Measurements from ENCODE around the gene C13orf46.

C13orf46 gene

GRCh38 chr13:113953561-113953960 is 20.3 kb downstream of the C13orf46 start:
- DNase-seq: no peak

- DNase-seq: no peak
Measured at GRCh38 chr13:113952983-113953520, 20.8 kb downstream of the C13orf46 start.

GRCh38 chr13:113952151-113952982 is 21.5 kb downstream of the C13orf46 start:
- DNase-seq: no peak

GRCh38 chr13:113951246-113951999 is 22.5 kb downstream of the C13orf46 start:
- peak; percentile 53 to 67 for DNase-seq

GRCh38 chr13:113950451-113951245 is 23.2 kb downstream of the C13orf46 start:
- DNase-seq: no peak

- DNase-seq: no peak
Measured at GRCh38 chr13:113949546-113949945, 24.3 kb downstream of the C13orf46 start.

DNA sequence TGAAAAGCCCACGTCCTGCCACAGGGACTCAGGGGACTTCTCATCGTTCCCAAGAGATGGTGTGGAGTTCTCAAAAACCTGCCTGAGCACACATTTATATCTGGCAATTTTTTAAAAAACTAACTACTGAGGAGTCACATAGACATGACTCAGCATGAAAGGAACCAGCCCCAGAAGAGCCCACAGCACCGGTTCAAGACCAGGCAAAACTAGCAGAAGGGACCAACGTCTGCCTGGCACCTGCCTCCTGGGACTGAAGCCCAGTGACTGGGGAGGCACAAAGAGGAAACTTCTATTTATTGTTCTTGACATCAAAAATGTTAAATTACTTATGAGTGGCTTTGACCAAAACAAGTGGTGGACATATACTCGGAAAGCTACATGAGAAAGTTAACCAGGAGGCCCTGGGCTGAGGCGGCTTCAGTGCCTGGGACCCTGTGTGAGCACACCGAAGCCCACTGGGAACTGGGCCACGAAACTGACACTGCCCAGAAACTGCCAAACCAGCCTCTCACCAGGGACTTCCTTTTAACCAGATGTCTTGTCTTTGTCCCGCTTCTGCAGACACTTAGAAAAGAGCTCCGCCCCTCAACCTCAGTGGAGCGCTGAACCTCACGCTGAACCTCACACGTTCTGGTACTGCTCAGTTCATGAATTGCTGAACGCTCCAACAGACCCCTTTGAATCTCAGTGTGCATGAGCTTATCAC is 25.7 kb downstream of the C13orf46 start:
- no peak for DNase-seq

GRCh38 chr13:113947311-113948033 is 26.4 kb downstream of the C13orf46 start:
- no peak for DNase-seq

GRCh38 chr13:113946409-113947181 is 27.3 kb downstream of the C13orf46 start:
- DNase-seq: no peak

DNA sequence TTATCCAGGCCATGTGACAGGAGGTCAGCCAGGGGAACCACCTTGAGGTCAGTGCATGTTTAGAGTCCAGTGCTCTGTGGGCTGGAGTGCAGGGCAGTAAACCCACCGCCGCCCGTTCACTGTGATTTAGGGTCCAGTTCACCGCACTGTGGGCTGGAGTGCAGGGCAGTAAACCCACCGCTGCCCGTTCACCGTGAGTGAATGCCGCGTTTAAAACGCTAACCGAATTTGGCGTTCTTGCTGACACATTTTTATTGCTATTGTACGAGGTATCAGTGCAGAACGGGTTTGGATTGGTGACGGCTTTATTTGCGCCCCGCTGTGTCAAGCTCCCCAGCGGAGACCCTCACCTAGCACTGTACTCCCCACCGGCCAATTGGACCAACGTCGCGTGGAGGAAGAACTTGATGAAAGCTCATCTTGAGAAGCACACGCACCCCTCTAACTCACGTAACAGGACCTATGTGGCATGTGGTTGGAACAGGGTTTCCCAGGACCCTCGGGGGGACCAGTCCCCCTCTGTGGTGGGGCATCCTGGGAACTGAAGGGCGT is 27.9 kb downstream of the C13orf46 start:
- DNase-seq: no peak

DNA sequence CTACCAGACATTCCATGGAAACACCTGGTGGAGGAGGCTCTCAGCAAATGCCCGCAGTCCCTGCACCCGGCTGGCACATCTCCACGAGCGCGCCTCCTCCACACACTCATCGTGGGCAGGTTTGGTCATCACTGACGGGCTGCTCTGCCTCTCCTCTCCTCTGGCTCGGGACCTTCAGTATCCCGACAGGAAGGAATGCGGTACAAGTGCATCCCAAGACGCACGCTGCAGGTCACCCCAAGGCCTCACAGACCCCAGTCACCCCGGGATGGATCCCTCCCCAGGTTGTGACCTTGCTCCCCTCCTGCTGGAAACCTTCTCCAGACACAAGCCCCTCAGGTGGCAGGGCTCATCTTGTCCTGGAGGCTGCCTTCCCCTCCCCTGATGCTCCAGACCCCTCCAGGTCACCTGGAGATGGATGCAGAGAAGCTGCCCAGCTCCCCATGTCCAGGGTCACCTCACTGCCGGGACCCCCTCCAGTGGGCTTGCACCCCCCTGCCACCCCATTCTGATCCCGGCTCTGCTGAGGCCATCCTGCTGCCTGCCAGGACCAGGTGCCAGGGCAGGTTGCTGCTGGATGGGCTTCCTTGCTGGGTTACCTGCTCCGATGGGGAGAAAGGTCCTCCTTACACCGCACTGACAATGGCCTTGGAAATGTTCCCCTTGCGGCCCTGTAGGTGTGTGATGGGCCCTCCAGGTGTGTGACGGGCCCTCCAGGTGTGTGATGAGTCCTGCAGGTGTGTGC is 29.9 kb downstream of the C13orf46 start:
- no peak for DNase-seq

DNA sequence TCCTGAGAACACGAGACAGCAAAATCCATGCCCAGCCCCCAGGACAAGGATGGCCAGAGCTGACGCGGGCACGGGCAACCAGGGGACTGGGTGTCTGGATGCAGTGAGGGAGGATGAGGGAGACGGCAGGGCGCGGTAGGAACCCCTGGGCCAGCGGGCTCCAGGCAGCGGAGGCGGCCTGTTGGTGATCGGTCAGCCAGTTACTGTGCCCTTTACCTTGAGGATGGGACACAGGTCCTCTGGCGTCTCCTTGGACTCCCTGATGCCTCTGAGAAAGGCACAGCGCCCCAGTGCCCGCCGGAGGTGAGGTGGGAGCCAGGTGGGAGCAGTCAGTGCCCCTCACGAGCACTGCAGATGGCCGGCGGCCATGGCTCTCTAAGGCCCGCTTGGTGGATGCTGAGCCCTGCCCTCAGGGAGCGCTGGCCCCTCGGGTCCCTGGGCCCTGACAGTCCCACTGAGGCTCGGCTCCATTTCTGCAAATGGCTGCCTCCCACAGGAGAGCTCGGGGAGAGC is 31.2 kb downstream of the C13orf46 start:
- no peak for DNase-seq

DNA sequence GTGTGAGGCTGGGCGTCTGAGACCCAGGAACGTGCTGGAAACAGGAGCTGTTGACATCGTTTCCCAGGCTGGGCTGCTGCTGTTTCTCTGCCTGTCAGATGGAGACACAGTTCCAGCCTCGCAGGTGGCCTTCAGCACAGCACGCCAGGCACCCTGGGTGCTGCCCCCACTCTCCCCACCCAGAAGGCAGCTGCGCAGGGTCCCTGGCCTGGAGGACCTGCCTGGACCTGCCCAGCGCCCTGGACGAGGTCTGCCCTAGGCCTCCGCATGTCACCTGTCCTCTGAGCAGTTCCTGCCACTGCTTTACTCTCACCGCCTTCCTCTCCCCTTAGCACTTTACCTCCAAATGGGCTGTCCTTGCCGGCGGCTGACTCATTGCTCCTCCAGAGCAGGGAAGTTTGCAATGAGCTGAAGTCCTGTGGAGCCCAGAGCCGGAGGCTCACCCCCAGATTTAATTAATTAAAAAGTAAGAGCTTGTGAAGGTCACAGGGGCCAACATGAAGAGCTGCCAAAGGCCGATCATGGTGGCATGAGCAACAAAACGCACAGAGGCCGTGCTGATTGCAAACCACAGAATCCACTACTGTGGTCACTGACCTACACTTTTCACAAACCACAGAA is 32.2 kb downstream of the C13orf46 start:
- DNase-seq: no peak

DNA sequence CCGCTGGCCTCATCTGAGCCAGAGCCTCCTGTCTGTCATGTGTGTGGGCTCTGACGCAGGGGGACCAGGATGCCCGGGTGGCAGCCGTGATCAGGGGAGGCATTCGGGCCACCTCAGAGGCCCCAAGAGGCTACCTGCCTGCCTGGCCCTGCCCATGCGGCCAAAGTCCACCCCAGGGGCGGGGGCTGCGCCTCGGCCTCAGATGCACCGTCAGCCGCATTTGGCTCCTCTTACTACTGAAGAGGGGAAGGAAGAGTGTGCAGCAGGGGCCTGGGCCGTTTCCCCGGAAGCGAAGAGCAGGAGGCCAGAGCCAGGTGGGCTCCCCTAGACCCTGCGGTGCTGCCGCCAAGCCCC is 34.0 kb downstream of the C13orf46 start:
- DNase-seq: no peak

- no peak for DNase-seq
Measured at GRCh38 chr13:113939129-113939943, 34.5 kb downstream of the C13orf46 start.

- DNase-seq: no peak
Measured at GRCh38 chr13:113938716-113939115, 35.2 kb downstream of the C13orf46 start.

- no peak for DNase-seq
Measured at GRCh38 chr13:113938246-113938645, 35.6 kb downstream of the C13orf46 start.

- DNase-seq: no peak
Measured at GRCh38 chr13:113937527-113938180, 36.2 kb downstream of the C13orf46 start.
